Occipital lobe (tissue), 2 donors: ENCODE results near the gene RB1. TPM values are rescaled to one million over a fixed set of nuclear protein-coding genes. Genes with fewer than 3 reads are reported as not detected.
"Not testable (repeated sequence)": the region's sequence is repeated elsewhere in the genome, so short reads cannot be mapped to it uniquely, and the experiment has no call there.

Experiments used
- DNase-seq: peaks from one replicate; lab custom pipeline; 2025; lab: John Stamatoyannopoulos, UW
- total RNA-seq: library from RNA; depleted of rRNA; stranded (reverse); fragments of >200 nt; gene quantifications from one replicate; pipeline ENCODE4 v1.2.3, GENCODE V29; 2014

RB1 gene
- total RNA-seq, 1 donor from 2014 or later, result 48.8 TPM

DNA sequence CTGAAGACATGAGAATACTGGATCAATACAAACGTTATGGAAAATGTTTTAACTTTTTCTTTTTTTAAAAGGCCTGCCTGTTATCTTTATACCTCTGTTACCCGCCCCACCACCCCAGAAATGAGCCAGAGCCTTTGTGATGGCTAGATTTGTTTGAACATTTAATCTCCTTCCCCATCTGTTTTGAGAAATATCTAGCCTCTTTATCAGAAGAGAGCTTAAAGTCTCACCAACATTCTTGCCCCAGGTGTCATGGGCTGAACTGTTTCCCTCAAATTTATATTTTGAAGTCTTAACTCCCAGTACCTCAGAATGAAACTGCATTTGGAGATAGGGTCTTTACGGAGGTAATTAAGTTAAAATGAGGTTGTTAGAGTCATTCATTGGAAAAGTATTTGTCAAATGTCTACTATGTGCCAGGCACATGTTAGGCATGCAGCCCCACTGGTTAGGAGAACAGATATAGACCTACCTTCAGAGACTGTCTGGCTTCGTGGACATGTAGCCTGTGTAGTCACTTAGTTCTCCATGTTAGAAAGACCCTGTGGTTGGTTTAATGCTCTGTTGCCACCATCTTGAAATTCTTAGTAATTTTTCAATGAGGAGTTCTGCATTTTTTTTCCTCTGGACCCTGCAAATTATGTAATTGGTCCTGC is 6.3 kb upstream of the RB1 start:
- DNase-seq, result no peak

DNA sequence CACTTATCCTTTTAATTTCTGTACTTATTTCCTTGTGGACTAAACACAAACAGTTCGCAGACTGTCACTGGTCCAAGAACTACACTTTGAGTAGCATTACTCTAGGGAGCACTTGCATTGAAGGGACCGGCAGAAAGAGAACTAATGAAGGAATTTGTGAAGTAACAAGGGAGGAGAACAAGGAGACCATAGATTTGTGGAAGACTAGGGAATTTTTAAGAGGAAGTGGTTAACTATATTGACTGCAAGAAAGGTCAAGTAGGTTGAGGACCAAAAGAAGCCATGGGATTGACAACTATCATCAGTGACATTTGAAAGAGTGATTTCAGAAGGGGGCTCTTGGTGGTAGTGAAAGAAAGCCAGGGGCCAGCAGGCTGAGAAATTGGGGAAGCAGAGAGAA is 4.0 kb upstream of the RB1 start:
- DNase-seq, result no peak

DNA sequence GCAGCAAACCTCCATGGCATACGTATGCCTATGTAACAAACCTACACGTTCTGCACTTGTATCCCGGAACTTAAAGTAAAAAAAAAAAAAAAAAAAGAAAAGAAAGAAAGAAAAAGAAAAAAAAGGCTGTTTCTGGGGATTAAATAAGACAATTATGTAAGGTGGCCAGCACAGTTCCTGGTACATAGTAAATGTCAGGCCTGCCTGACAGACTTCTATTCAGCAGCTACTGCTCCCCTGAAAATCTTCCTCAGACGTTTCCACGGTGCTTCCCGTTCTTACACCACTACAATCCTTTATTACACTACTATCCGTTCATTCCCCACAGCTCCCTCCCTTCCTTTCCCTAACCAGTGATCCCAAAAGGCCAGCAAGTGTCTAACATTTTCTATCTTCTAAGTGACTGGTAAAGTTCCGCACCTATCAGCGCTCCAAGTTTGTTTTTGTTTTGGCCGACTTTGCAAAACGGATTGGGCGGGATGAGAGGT is 636 bp upstream of the RB1 start:
- no peak for DNase-seq

DNA sequence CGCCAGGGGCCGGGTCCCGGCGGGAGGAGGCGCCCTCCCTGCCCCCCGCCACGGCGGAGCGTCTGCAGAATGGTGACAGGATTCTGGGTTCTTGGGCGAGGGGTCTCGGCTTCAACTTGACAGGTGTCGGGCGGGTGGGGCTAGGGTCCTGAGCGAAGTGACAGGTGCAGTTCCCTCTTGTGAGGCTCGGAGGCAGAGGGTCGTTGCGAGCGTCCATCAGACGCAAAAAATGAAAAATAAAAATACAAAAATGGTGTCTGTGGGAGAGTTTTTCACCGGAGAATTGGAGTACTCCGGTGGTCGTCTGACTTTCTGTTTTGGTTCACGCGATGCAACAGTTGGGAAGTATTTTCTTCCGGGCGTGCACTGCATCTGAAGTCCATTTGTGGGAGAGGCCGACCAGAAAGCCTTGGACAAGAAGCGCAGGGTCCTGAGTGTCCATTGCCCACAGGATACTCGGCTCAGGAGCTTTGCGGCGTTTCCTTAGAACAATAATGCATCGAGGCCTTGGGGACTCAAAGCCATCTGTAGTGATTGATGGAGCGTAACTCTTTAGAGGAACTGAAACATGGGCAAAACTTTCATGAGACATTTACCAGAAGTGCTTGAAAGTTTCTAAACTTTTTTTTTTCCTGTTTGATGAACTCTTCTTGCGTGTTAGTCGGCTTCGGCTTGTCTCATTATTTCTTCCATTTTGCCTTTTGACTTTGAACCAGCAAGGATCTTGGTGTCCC is 759 bp downstream of the RB1 start:
- DNase-seq, result no peak

GRCh38 chr13:48311223-48311622 is 7.7 kb downstream of the RB1 start:
- DNase-seq, result no peak

DNA sequence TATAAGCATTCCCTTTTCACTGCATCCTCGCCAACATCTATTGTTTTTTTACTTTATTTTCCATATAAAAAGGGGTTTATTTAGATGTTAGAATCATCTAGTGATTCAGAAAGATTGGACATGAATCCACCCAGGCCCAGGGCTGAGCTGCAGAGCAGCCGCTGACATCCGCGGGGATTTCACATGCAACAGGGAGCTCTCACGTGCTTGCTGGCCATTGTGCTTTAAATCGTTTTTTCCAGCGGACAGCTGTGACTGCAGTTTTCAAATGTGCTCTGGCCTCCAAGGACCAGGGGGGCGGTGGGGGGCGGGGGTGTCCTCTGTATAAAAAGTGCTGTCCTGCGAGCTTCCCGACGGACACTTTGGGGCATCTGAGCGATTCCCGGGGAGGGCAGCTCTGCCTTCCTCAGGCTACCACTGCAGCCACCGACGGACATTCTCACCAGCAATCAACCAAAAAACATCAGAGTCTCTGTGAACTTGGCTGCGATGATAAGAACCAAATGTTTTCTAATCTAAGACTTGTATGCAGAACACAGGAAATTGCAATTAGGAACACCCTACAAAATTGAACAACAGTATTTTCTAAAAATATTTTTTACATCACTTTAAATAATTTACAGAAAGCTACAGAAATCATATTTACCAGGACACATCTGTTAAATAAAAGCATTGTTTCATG is 12.6 kb downstream of the RB1 start:
- DNase-seq, result no peak

- no peak for DNase-seq
Observed at GRCh38 chr13:48316826-48317510, 13.4 kb downstream of the RB1 start.

DNA sequence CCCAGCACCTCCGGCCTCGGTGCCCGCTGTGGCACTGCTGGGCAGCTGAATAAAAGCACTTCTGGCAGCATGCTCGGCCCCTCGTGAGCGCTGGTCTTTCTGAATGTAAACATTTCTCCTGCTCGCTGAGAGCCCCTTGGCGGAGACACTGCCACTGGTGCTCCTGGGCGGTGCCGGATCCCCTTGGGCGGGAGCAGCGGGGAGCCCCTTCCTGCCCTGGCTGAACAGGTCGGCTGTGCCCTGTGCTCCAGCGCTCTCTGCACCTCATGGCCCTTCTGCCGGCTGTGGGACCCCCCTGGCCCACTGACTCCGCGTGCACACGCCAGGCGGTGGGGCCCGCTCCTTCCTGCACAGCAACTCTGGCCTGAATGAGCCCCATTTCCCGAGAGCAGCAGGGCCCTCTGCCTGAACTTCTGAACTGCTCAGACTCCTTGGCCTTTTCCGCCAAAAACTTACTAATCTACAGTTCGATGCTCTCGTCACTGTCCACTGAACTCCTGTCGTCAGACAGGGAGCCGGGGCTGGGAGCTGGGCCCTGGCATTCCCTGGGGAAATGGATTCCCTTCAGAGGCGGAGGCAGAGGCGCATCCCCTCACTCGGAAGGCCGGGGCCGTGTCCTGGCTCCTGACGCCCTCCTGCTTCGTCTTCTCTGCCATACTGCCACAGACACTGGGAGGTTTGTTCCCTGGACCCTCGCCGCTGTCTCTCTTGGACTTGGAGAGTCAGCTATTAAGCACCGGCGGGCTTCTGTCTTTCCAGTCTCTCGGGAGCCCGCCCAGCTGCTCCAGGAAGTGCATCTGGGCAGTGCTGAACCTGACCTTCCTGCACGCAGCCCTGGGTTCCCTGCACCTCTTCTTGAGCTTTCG is 14.2 kb downstream of the RB1 start:
- no peak for DNase-seq

- no peak for DNase-seq
Observed at GRCh38 chr13:48318377-48318811, 14.8 kb downstream of the RB1 start.

DNA sequence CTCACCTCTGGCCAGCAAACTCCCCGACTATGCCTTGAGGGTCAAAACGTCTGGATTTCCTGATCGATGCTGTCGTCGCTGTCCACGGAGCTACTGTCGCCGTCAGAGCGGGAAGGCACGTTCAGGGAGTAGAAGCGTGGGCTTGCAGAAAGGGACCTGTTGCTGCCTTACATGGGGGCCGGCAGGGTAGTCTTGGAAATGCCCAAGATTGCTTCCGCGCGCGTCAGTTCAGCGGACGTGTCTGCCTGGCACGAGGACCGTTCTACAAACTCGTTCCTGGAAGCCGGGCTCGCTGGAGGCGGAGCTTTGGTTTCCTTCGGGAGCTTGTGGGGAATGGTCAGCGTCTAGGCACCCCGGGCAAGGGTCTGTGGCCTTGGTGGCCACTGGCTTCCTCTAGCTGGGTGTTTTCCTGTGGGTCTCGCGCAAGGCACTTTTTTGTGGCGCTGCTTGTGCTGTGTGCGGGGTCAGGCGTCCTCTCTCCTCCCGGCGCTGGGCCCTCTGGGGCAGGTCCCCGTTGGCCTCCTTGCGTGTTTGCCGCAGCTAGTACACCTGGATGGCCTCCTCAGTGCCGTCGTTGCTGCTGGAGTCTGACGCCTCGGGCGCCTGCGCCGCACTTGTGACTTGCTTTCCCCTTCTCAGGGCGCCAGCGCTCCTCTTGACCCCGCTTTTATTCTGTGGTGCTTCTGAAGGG is 15.4 kb downstream of the RB1 start:
- no peak for DNase-seq

GRCh38 chr13:48319531-48320398 is 16.2 kb downstream of the RB1 start:
- DNase-seq, result no peak

DNA sequence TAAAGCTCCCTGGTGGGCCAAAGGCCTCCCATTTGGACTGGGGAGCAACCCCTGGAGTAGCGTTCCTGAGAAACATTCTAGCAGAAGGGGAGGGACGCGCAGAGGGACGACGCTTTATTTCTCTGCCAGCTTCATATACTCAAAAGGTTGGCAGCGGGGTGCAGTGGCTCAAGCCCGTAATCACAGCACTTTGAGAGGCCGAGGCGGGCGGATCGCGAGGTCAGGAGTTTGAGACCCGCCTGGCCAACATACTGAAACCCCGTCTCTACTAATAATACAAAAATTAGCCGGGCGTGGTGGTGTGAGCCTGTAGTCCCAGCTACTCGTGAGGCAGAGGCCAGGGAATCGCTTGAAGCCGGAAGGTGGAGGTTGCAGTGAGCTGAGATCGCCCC is 16.8 kb downstream of the RB1 start:
- no peak for DNase-seq

DNA sequence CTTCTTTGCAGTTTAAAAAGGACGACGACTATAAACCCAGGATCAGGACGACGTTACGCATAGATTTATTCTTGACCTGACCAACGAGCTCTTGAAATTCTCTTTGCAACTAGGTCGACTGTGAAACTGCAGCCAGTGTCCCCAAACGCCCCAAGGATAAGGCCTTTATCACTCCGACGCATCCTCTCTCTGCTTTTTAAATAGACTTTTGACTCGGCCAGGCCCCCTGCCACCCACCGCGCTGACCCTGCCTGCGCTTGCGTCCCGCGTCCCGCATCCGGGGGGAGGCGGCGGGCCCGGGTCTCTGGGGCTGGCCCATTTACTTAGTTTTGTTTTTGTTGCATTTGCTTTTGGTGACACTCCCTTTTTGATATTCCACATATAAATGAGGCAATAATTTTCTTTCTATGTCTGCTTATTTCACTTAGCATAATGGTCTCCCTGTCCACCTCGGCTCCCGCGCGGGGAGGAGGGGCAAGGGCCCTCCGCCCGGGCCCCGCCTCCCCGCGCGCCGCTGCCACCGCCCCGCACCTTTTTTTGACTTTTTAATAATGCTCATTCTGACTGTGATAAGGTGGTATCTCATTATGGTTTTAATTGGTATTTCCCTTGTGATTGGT is 17.4 kb downstream of the RB1 start:
- no peak for DNase-seq

DNA sequence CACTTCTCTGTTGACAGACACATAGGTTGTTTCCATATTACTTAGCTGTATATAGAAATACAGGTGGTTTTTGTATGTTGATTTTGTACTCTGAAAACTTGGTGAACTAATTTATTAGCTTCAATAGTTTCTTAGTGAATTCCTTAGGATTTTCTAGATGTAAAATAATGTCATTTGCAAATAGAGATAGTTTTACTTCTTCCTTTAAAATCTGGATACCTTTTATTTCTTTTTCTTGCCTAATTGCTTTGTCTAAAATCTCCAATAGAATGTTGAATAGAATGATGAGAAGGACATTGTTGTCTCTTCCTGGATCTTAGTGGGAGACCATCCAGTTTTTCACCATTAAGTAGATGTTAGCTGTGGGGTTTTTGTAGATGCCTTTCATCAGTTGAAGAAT is 18.7 kb downstream of the RB1 start:
- no peak for DNase-seq

GRCh38 chr13:48333976-48334375 is 30.4 kb downstream of the RB1 start:
- no peak for DNase-seq

DNA sequence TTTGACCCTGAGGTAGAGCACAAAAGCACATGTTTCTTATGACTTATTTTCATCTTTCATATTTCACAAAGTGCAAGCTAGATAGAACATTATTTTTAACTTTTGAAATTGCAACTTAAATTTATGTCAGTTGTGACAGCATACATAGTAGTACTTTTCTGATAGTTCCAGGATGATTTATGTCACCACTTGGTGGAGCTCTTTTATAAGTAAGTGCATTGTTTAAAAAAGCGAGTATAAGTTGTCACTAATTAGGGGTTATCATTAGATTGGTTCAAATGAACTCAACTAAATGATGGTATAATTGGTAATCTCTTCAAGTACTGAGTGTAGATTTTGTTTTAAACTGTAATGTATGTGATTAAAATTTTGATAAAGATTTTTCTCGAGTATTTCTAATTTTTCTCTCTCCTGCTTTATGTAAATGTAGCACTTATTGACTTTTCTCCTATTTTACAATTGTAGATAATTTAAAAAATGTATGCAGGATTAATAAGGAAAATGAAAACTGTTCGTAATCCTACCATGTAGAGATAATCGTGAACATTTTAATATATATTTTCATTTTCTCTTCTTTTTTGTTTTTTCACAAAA is 31.1 kb downstream of the RB1 start:
- no peak for DNase-seq

- not testable (repeated sequence) for DNase-seq
Observed at GRCh38 chr13:48339198-48339597, 35.6 kb downstream of the RB1 start.

DNA sequence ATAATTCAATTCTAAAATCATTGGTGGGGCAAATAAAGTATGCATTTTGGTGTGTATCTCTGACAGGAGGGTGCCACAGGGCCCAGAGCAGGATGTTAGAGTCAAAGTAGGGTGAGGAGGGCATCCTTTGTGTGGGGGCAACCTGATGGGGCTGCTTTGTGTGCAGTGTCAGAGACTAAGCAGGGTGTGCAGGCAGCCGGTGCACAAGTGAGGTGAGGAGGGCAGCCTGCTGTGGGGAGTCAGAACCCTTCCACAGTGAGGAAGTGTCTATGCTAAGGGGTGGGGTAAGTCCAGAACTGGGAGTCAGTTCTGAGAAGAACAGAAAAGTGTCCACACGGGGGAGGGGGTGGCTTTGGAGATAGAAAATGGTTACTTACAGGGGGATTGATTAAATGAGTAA is 40.7 kb downstream of the RB1 start:
- no peak for DNase-seq

GRCh38 chr13:48346583-48346982 is 43.0 kb downstream of the RB1 start:
- DNase-seq, result no peak
